ENCODE results near the gene CDC42BPA.

Gene CDC42BPA

GRCh38 chr1:227182012-227182411, 136.3 kb downstream of the CDC42BPA start:
- TF ChIP-seq CTCF (IDR thresholded peaks at IDR 0.05; ENCODE audit: insufficient read depth, missing control alignments) = no peak
- DNase-seq (ENCODE audit: insufficient read length, low spot score) (no peak), FAIRE-seq (no peak)

GRCh38 chr1:227175611-227176010, 142.7 kb downstream of the CDC42BPA start:
- DNase-seq (ENCODE audit: insufficient read length, low spot score) = no peak
- no peak for FAIRE-seq
- TF ChIP-seq CTCF (IDR thresholded peaks at IDR 0.05; ENCODE audit: insufficient read depth, missing control alignments) = no peak

- no peak for DNase-seq (ENCODE audit: insufficient read length, low spot score)
- TF ChIP-seq CTCF (IDR thresholded peaks at IDR 0.05; ENCODE audit: insufficient read depth, missing control alignments) = no peak
- FAIRE-seq = no peak
Observed at GRCh38 chr1:227174164-227174563, 144.1 kb downstream of the CDC42BPA start.

GRCh38 chr1:227170361-227171166, 147.7 kb downstream of the CDC42BPA start:
- FAIRE-seq (peak; percentile 25), DNase-seq (ENCODE audit: insufficient read length, low spot score) (no peak)
- TF ChIP-seq CTCF (IDR thresholded peaks at IDR 0.05; ENCODE audit: insufficient read depth, missing control alignments) = no peak

GRCh38 chr1:227169343-227169742, 148.9 kb downstream of the CDC42BPA start:
- DNase-seq (ENCODE audit: insufficient read length, low spot score) (no peak), FAIRE-seq (no peak)
- no peak for TF ChIP-seq CTCF (IDR thresholded peaks at IDR 0.05; ENCODE audit: insufficient read depth, missing control alignments)

- no peak for TF ChIP-seq CTCF (IDR thresholded peaks at IDR 0.05; ENCODE audit: insufficient read depth, missing control alignments)
- FAIRE-seq = no peak
- DNase-seq (ENCODE audit: insufficient read length, low spot score) = no peak
Observed at GRCh38 chr1:227167276-227168101, 150.8 kb downstream of the CDC42BPA start.
